Activated T-cell treated with anti-CD3 and anti-CD28 coated beads for 1 hour (primary cell): Measurements from ENCODE around the gene GAST.
"Not testable (repeated sequence)": the region's sequence is repeated elsewhere in the genome, so short reads cannot be mapped to it uniquely, and the experiment has no call there.

Experiments used
- DNase-seq: peaks from one replicate; pipeline ENCODE4 v3.0.0-alpha.2; 2020; ENCODE audit warnings: low read depth

The GAST gene, protein sequence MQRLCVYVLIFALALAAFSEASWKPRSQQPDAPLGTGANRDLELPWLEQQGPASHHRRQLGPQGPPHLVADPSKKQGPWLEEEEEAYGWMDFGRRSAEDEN

DNA sequence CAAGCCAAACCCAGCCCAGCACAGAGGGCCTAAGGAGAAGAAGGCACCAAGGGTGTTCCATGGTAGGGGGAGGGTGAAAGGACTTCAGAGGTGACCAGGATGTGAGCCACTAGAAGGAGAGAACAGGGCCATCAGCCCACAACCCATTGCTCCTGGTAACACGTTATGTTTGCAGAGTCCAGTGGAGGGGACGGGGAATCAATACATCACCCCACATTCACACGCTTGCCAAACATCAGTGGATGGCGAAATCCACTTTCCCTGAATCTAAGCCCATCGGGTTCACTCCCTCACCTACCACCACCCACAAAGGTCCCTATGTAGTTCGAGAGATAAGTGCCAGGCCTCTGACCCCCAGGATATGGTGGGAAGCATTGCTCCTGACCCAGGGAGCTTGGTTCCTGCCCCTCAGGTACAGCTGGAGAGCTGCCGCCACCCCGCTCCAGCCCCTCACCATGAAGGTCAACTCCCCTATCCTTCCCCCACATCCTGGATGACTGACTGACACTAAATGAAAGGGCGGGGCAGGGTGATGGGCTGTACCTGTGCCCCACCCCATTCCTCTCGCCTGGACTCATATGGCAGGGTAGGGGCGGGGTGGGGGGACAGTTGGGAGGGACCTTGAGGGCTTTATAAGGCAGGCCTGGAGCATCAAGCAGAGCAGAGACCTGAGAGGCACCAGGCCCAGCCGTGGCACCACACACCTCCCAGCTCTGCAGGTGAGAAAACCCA is at the start of gene GAST:
TSS of gene GAST (plus strand) at position 663 of the 732 bp plus-strand sequence. CDS start 3,106 bp downstream, outside the sequence.
- DNase-seq, result no peak

DNA sequence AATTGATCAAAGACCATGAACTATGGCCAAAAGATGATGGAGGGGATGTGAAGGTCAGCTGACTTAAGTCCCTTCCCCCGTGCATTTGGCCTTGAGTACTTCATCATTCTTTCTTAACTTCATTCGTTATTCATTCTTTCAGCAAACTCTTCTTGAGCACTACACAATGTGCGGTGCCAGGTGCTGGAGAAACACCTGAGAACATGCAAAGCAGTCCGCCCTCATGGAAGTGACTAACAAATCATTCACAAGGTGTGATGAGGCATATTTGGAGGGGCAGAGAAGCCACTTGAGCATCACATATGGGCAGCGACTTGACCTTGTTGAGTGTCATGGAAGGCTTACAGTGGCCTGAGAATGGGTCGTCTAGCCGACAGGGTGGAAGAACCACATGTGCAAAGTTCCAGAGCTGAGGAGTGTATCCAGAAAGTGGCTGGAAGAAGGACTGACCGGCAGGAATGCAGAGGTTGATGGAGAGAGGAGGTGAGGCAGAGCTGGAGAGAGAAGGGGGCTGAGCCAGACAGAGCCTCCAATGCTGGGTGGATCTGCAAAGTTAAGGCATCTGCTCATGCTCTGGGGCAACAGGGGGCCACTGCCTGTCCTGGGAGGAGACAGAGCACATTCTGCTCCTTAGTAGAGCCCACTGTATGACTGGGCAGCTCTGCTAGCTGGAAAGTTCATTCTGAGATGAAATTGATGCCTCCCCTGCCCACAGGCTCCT is 48.5 kb upstream of the GAST start:
- no peak for DNase-seq

DNA sequence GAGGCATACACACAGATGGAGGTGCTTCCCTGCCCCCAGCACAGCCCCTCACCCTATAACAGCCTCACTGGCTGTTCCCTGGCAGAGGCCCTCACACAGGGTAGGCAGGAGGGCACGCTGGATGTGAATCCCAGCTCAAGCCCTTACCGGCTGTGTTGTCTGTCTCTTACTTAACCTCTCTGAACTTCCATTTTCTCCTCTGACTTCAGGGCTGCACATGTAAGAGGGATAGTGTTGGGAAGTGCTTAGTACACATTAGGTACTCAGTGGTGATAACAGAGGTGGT is 48.0 kb upstream of the GAST start:
- no peak for DNase-seq

DNA sequence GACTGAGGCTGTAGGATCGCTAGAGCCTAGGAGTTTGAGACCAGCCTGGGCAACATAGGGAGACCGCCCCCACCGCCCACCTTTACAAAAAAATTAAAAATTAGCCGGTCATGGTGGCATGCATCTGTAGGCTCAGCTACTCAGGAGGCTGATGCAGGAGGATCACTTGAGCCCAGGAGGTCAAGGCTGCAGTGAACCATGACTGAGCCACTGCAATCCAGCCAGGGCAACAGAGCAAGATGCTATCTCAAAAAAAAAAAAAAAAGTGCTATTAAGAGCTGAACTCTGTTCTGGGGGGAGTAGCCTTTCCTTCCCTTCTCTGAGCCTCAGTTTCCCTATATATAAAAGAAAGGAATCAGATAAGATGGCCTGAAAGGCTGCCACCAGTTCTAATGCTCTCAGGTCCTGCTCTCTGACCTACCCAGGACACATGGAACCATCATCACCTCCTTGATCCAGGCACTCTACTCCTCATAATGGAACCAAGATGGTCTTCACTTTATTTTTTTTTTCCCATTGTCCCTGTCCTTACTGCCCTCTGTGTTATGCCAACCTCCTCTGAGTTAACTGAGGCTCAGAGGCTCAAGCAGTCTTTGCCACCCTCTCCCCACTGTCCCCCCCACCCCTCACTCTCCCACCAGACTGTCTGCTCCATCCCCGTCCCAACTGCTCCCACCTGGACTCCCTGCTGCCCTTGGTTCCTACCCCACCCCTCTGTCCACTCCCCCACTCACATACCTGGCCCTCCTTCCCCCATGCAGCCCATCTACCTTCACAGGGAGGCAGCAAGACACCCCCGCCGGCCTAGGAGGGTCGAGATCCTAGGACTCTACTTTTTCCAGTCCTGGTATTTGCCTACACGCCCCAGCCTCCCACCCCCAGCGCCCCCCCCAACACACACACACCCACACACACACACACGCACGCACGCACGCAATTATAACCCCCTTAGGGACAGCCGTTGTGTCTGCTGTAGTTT is 47.3 kb upstream of the GAST start:
- DNase-seq, result no peak

DNA sequence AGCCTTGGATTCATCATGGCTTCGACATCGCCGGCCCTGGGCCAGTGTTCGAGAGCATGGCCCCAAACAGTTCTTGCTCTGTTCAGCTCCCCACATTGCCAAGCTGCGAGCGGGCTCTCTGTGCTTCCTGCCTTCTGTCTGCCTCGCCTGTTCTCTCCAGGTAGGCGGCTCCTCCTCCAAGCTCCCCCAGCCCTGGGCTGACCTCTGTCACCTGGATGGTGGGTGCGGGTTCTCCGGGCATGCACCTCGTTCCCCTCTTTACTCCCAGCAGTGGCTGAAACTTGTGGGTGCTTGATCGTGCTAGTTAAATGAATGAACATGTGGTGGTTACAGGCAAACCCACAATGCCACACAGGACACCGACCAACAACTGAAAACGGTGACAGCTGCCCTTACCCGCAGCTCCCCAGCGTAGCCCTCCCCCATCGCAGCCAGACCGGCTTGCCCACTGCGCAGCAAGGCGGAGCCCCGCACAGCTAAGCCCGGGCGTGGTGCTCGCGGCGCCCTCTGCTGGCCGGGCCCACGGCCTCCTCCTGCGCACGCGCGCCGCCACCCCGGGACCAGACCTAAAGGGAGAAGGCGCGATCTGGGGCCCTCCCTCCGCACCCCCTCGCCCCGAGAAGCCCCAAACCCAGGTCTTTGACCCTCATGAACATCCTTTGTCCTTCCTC is 46.4 kb upstream of the GAST start:
- peak; percentile 85 for DNase-seq

DNA sequence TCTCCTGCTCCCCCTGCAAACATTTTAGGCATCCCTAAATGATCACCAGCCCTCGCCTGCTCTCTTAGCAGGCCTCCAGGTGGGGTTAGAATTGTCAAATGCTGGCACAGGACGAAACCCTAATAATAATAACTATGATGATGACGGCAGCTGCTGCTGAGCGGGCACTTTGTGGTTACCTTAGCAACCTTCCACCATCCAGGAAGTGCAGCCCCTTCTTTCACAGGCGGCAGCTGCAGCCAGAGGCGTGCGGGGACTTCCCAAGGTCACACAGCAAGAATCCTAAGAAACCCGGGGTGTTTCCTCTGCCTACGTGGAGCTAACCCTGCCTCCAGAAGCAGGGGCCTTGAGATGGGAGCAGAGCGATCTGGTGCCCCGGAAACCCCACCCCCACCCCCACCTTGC is 45.9 kb upstream of the GAST start:
- DNase-seq, result peak; percentile 33

DNA sequence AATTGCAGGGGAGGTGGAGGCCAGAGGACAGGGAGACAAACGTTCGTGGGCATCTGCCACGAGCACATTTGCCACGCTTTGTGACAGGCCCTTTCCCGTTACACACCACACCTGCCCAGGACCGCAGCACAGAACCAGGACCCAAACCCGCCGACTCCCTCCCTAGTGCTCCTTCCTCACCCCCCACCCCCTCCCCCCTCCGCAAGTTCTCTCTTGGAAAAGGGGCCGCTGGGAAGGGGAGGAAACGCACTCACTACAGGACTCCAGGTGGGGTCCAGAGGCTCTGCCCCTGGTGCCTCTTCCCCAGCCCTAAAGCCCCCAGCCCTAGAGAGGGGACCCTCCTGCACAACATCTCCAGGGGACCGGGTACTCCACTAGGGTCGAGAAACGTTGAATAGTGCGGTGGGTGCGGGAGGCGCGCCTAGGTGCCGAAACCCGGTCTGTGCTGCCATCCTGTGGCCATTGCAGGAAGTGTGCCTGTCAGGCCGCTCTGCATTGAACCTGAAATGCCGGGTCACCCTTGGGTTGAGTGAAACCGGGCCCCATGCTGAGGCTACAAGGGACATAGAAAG is 45.3 kb upstream of the GAST start:
- peak; percentile 84 for DNase-seq

DNA sequence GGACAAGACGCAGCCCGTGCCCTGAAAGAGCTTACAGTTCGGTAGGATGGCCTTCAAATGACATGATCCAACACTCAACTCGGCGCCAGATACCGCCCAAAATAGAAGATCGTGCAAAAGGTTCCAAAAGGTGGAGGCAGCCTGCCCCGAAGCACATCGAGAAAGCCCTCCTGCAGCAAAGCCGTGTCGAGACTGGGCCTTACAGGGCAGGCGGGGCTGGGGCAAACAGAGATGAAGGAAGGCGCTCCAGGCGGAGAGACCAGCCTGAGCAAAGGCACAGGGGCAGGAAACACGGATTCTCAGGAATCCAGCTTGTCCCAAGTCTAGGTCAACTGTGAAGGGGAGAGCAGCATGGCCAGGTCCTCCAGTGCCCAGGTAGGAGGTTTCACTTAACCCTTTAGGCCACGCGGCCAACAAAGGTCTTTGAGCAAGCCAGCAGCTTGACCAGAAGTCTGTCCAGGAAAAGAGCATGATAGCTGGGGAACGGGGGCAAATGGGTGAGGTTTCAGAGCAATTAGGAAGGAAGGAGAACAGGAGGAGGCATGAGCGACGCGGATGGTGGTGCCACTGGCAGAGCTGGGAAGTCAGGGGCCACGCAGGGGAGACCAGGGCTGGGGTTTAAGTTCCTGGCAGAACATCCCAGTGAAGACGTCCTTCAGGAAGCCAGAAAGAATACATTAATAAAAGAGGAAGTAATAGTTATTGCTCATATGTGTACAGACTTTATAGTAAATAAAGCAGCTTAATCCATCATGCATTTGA is 44.7 kb upstream of the GAST start:
- DNase-seq, result no peak

DNA sequence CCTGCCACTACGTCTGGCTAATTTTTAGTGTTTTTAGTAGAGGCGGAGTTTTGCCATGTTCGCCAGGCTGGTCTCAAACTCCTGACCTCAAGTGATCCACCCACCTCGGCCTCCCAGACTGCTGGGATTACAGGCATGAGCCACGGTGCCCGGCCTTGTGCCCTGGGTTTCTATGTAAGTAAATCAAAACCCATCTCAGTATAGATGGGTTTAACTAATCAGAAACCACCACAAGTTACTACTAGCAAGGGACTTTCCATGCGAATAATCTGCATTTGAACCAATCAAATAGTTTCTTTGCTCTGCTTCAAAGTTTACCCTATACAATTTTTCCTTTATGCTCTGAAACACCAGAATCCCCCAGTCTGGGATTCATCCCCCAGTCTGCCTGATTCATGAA is 40.0 kb upstream of the GAST start:
- DNase-seq, result no peak

DNA sequence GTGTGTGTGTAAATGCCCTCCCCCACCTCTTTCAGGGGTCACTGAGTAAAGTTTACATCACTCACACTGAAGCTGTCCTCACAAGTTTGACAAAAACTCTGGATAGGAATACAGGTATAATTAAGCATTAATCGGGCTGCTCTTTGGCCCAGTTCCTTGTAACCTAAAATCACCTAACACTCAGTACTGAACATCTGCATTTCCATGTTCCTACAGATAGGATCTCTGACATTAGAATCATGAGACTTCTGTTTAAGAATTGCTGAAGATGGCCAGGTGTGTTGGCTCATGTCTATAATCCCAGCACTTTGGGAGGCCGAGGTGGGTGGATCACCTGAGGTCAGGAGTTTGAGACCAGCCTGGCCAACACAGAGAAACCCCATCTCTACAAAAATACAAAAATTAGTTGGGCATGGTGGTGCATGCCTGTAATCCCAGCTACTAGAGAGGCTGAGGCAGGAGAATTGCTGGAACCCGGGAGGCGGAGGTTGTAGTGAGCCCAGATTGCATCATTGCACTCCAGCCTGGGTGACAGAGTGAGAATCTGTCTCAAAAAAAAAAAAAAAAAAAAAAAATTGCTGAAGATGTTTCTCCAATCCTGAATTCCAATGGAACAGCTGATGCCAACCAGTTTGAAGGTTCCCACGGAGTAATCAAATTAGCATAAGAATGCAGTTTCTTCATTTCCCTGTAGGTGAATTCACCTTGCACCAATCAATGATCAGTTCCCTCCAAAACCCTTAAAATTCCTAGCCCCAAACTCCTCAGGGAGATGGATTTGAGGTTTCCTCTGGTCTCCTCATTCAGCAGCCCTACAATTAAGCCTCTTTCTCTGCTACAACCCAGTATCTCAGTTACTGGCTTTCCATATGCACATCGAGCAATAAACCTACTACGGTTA is 36.7 kb upstream of the GAST start:
- DNase-seq, result not testable (repeated sequence)

DNA sequence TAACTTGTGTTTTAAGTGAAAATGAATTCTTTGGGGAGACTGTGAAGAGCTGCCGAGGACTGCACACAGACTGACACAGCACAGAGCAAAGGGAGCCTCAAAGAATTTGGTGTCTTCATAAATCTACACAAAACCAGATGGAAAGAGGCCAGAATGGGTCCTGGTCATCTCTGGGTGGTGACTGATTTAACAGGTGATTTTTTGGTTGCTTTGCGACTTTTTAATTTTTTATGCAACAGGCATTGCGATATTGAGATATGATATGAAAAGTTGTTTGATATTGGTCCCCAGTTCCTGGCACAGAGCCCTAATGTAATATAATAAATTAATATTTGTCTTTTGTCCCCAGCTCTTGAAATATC is 36.1 kb upstream of the GAST start:
- DNase-seq, result no peak

DNA sequence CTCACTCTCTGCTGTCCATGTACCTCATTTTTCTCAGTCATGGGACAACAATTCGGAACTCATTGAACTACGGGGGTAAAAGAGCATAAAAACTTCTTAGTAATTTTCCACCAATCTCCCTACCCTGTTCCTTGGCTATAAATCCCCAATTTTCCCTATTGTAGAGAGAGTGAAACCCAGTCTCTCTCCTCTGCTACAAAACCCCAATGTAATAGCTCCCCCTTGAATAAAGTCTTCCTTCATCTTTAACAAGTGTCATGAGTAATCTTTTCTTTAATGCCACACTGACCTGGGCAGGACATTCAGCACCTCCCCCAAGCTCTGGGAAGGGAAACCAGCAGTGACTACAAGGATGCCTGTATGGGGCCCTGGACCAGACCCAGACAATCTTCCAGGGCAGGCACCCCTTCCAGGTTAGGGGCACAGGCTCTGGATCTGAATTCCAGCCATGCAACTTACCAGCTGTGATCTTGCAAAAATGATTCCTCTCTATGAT is 33.7 kb upstream of the GAST start:
- DNase-seq, result no peak

DNA sequence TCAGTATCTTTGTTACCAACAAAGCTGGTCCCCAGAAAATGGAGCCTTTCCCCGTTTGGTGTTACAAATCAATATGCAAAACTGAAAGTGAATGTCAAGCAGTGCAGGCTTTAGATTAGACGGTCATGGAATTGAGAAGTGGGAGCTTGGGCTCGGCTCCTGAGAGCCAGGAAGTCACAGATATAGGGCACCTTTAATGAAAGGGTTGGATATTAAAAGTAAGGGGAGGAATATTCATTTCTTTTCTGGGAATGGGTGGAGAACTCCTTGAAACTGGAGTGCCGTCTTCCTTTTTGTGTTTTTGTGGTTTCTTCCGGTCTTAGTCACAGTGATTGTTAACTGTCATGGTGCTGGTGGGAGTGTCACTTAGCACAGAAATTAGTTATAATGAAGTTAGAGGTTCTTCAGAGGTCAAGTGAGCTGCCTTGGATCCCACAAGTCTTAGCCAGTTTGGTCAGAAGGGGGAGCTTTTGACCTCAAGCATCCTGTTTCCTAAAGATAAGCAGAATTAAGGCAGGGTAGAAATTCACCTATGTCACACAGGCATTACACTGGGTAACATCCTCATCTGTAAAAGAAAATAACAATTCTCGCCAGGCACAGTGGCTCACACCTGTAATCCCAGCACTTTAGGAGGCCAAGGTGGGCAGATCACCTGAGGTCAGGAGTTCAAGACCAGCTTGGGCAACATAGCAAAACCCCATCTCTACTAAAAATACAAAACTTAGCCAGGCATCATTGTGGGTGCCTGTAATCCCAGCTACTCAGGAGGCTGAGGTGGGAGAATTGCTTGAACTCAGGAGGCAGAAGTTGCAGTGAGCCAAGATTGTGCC is 33.0 kb upstream of the GAST start:
- no peak for DNase-seq

DNA sequence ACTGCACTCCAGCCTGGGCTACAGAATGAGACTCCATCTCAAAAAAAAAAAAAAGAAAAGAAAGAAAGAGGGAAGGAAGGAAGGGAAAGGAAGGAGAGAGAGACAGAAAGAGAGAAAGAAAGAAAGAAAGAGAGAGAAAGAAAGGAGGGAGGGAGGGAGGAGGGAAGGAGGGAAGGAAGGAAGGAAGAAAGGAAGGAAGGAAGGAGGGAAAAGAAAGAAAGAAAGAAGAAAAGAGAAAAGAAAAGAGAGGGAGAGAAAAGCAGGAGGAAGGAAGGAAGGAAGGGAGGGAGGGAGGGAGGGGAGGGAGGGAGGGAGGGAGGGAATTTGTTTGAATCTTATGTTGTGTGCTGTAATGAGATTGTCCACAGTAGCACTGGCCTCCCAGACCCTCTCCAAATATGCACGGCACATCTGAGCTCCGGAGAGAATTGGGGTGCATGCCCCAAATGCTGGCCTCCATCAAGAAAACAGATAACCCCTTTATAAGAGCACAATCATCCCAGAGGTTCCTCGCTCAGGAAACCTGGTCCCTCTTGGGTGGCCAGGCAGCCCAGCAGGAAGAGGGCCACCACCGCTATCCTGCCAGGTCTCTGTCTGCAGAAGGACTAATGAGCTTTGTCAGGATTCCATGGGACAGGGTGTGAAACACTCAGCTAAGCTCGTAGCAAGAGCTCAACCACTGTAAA is 32.2 kb upstream of the GAST start:
- no peak for DNase-seq

DNA sequence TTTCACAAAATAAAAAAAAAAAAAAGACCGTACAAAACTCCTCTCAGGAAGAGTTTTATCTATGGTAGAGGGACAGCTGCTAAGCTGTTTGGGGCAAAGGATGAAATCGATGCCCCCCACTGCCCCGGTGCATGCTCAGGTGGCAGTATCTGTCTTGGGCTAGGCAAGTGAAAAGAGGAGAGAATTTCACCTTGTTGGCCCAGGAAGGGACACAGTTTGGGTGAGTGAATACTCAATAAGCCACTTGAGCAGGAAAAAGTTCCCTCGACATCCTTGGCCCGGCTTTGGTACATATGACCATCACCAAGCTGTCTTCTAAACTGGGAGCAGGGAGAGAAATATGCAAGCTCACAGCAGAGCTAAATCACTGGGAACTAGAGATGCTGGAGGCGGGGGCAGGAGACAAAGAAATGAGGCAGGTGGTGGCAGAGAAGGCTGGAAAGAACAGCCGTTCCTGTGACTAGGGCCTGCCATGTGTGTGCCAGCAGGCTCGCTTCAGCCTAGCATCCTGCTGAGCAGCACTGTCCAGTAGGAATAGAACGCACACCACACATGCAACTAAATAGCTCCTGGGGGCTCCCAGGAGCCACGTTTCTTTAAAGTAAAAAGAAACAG is 31.6 kb upstream of the GAST start:
- DNase-seq, result no peak

DNA sequence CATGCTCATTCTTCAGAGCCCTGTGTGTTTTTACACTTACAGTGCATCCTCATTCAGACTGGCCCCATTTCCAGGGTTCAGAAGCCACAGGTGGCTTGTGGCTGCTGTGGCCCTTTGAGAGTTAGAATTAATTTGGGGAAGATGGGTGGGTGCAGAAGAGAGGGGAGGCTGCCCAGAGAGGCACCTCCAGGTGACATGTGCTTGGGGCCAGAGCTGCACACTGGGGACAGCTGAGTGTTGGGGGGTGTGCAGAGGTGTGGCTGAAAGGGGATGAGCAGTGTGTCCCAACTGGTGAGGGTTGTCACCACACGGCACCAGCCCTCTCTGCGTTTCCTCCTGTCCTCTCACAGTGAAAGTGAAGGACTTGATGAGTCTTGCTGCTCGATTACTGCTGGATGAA is 30.4 kb upstream of the GAST start:
- no peak for DNase-seq

DNA sequence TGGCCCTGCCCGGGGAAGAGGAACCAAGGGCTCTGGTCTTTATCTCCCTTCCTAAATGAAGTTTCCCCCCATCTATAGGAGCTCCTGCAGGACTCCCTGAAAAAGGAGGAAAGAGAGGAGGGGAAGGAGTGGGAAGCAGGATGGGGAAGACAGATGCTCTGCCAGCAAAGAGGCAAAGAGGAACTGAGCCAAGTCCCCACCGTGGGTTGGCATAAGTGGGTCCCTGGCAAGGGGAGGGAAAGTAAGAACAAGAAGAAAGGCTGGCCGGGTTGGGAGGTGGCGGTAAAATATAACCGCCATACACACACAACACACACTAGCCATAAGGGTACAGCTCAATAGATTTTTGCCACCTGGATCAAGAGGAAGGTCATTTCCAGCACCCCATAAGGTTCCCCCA is 29.5 kb upstream of the GAST start:
- DNase-seq, result no peak
